Activated naive CD4-positive, alpha-beta T cell treated with anti-CD3 and anti-CD28 coated beads, Interleukin-2, amount 50 U/mL, for 72 hours (primary cell): ENCODE results near the gene GOLGA8K. TPM values are rescaled to one million over a fixed set of nuclear protein-coding genes. Genes with fewer than 3 reads are reported as not detected.
"Not testable (repeated sequence)": the region's sequence is repeated elsewhere in the genome, so short reads cannot be mapped to it uniquely, and the experiment has no call there.

Source experiments
- ATAC-seq, 2 donors: fragments of 150-1000 bp; cut with Tn5 transposase; 2 replicates each; pipeline ENCODE4 v1.10.0; 2021; ENCODE audit warnings: mild to moderate bottlenecking in 2 of 2, moderate library complexity in 2 of 2
- DNase-seq, 2 donors: peaks; one replicate each; pipeline ENCODE4 v3.0.0; 2021 to 2022; ENCODE audit warnings: low spot score in 2 of 2
- H3K27ac Mint-ChIP-seq, 2 donors: one replicate each; pipeline ENCODE4 v1.8.0; 2022; ENCODE audit warnings: mild to moderate bottlenecking in 2 of 2, mixed read lengths in 2 of 2
- H3K36me3 Mint-ChIP-seq, 2 donors: one replicate each; pipeline ENCODE4 v1.8.0; 2022; ENCODE audit warnings: mixed read lengths in 2 of 2
- H3K9me3 Mint-ChIP-seq, 2 donors: one replicate each; pipeline ENCODE4 v1.8.0; 2022; ENCODE audit warnings: mixed read lengths in 2 of 2
- total RNA-seq, 2 donors: library from RNA; stranded (reverse); gene quantifications; one replicate each; pipeline ENCODE4 v1.2.3, GENCODE V29; 2022

The GOLGA8K gene
- total RNA-seq, 2 donors from 2014 or later = 0.55 to 0.88 TPM

- not testable (repeated sequence) for DNase-seq, H3K36me3 Mint-ChIP-seq, H3K27ac Mint-ChIP-seq, H3K9me3 Mint-ChIP-seq
- peak in 1 of 2 donors; percentile 10 for ATAC-seq
These were observed 37.1 kb downstream of the GOLGA8K start for GRCh38 chr15:32365955-32366354.

- not testable (repeated sequence) for DNase-seq, H3K36me3 Mint-ChIP-seq, H3K27ac Mint-ChIP-seq, H3K9me3 Mint-ChIP-seq
- ATAC-seq = peak; percentile 63 to 87
These were observed 38.1 kb downstream of the GOLGA8K start for GRCh38 chr15:32364944-32365343.

- DNase-seq, H3K9me3 Mint-ChIP-seq, H3K36me3 Mint-ChIP-seq, ATAC-seq, H3K27ac Mint-ChIP-seq: not testable (repeated sequence)
These were observed 39.6 kb downstream of the GOLGA8K start for GRCh38 chr15:32363449-32363848.

GRCh38 chr15:32361662-32362061, 41.4 kb downstream of the GOLGA8K start:
- ATAC-seq, H3K9me3 Mint-ChIP-seq, DNase-seq, H3K36me3 Mint-ChIP-seq, H3K27ac Mint-ChIP-seq: not testable (repeated sequence)

- H3K27ac Mint-ChIP-seq, DNase-seq, H3K9me3 Mint-ChIP-seq, H3K36me3 Mint-ChIP-seq: not testable (repeated sequence)
- peak in 1 of 2 donors; percentile 23 for ATAC-seq
These were observed 44.6 kb downstream of the GOLGA8K start for GRCh38 chr15:32358462-32358861.

- H3K27ac Mint-ChIP-seq, H3K9me3 Mint-ChIP-seq, H3K36me3 Mint-ChIP-seq, ATAC-seq, DNase-seq: not testable (repeated sequence)
These were observed 46.2 kb downstream of the GOLGA8K start for GRCh38 chr15:32356909-32357308.

GRCh38 chr15:32352748-32353147, 50.3 kb downstream of the GOLGA8K start:
- H3K36me3 Mint-ChIP-seq, H3K9me3 Mint-ChIP-seq, DNase-seq, H3K27ac Mint-ChIP-seq, ATAC-seq: not testable (repeated sequence)

GRCh38 chr15:32350563-32351220, 52.4 kb downstream of the GOLGA8K start:
- ATAC-seq, H3K9me3 Mint-ChIP-seq, DNase-seq, H3K36me3 Mint-ChIP-seq, H3K27ac Mint-ChIP-seq: not testable (repeated sequence)

- DNase-seq, H3K36me3 Mint-ChIP-seq, ATAC-seq, H3K27ac Mint-ChIP-seq, H3K9me3 Mint-ChIP-seq: not testable (repeated sequence)
These were observed 56.1 kb downstream of the GOLGA8K start for GRCh38 chr15:32347037-32347436.

- H3K27ac Mint-ChIP-seq, DNase-seq, H3K9me3 Mint-ChIP-seq, H3K36me3 Mint-ChIP-seq: not testable (repeated sequence)
- peak; percentile 55 to 59 for ATAC-seq
These were observed 57.0 kb downstream of the GOLGA8K start for GRCh38 chr15:32345978-32346547.

- DNase-seq, H3K9me3 Mint-ChIP-seq: not testable (repeated sequence)
These were observed 59.2 kb downstream of the GOLGA8K start for GRCh38 chr15:32343921-32344320.

More at GRCh38 chr15:32343921-32344320, 59.2 kb downstream of the GOLGA8K start:
- not testable (repeated sequence) for H3K36me3 Mint-ChIP-seq, H3K27ac Mint-ChIP-seq, ATAC-seq

Other genes with a start within 250 kb of the GOLGA8K start
- 1 to 10 TPM; 1.5 to 1.6 TPM for gene GOLGA8O, start 52.3 kb upstream of the GOLGA8K start, total RNA-seq
- 10 to 100 TPM in 1 of 2 donors, 1 to 10 TPM in 1; 8.6 to 10.0 TPM for gene GOLGA8N, start 190.2 kb upstream of the GOLGA8K start, total RNA-seq
- gene ARHGAP11A, start 212.2 kb upstream of the GOLGA8K start, total RNA-seq = 100 to 1,000 TPM; 133 to 148 TPM
- 1 to 10 TPM; 2.0 to 3.7 TPM for gene SCG5, start 238.4 kb upstream of the GOLGA8K start, total RNA-seq